GM13976 (cell line): ENCODE data around the gene SNX15.
"Not testable (repeated sequence)": the region's sequence is repeated elsewhere in the genome, so short reads cannot be mapped to it uniquely, and the experiment has no call there.

Experiments used
- DNase-seq: peaks from one replicate; pipeline ENCODE4 v3.0.0; 2012; ENCODE audit warnings: low spot score
- CTCF ChIP-seq: IDR thresholded peaks from 2 replicates; pipeline ENCODE4 v1.5.1; 2012; ENCODE audit warnings: borderline replicate concordance, mild to moderate bottlenecking; ENCODE audit not compliant: insufficient read depth; ENCODE audit errors: extremely low read depth, missing control alignments, control extremely low read depth
- in situ Hi-C: fragments of 300-500 bp; cut with MboI; formaldehyde crosslinking; loops from one replicate; pipeline ENCODE4 v1.12.0; 2022; ENCODE audit warnings: low sequenced_read_pairs, mixed read lengths, inconsistent platforms; ENCODE audit not compliant: unreplicated experiment

Gene SNX15

DNA sequence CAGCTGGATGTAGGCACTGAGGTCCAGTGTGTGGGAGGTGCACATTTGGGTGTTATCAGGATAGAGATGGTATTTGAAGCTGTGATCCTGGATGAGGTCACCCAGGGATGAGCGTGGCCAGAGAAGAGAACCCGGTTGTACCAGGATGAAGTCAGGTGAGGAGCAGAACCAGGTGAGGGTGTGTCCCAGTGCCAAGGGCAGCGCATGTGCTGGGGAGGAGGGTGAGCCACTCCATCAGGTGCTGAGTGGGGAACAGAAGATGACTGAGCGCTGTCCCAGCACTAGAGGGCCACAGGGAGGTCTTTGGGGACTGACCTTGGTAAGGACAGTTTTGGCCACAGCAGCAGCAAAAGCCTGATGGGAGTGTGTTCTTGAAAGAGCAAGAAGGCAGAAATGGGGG lies 10.5 kb upstream of the SNX15 start:
- in situ Hi-C loops, result no loop called here
- DNase-seq, result no peak
- no peak for TF ChIP-seq CTCF

DNA sequence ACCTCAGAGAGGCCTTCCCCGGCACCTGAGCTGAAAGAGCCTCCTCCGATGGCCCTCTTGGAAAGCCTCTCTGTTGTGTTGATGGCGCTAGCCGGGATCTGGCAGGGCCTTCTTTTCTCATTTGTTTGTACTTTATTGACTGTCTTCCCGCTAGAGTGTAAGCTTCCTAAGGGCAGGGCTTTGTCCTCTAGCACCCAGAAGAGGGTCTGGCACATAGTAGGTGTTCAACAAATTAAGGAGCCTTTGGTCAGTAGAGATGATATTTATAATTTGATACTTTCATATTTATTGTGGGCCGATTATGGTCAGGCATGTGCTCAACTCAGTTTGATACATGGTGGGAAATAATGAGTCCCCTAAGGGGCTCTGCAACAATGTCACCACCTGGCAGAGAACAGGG lies 9.3 kb upstream of the SNX15 start:
- TF ChIP-seq CTCF, result no peak
- DNase-seq, result no peak
- in situ Hi-C loops, result no loop called here

GRCh38 chr11:65019824-65020223 lies 7.4 kb upstream of the SNX15 start:
- in situ Hi-C loops, result no loop called here
- DNase-seq, result no peak
- TF ChIP-seq CTCF, result no peak

GRCh38 chr11:65021003-65021402 lies 6.2 kb upstream of the SNX15 start:
- TF ChIP-seq CTCF, result no peak
- in situ Hi-C loops, result no loop called here
- DNase-seq, result no peak

DNA sequence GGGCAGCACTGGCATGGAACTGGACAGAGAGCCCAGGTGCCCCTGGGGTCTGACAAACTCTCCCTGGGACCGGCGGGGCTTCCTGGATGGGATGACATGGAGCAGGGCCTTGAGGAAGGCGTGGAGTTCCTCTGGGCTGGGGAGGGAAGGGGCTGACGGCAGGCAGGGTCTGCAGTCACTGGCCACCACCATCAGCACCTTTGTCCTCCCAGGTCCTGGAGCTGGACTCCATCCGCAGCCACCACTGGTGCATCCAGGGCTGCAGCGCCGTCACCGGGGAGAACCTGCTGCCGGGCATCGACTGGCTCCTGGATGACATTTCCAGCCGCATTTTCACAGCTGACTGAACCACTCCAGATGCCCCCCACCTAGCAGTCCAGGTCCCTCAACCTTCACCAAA lies 5.7 kb upstream of the SNX15 start:
- no peak for TF ChIP-seq CTCF
- in situ Hi-C loops, result no loop called here
- DNase-seq, result no peak

- DNase-seq, in situ Hi-C loops: not testable (repeated sequence)
These were observed 3.7 kb upstream of the SNX15 start for GRCh38 chr11:65023502-65023901.

DNA sequence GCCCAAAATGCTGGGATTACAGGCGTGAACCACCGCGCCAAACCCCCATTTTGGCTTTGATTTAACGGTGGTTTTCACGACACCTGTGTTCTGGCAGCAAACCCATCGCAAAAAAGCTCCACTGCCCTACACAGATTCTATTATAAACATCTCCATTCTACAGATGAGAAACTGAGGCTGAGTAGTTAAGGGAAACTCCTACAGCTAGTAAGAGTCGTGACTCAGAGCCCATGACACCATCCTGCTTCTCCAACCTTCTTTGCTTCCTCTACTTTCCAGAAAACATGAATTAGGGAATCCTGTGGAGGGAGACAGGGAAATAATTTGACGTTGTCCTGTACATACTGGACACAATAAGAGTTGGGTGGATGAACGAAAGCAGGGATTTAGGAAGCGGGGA lies 429 bp upstream of the SNX15 start:
- no peak for DNase-seq
- TF ChIP-seq CTCF, result no peak
- in situ Hi-C loops, result no loop called here
